Pancreas (tissue), 10 donors: ENCODE measurements around the gene SELENOO. TPM values are rescaled to one million over a fixed set of nuclear protein-coding genes. Genes with fewer than 3 reads are reported as not detected.
A peak's percentile ranks its signal among the peaks of the same experiment; 100 is the strongest.

Experiments used
- ATAC-seq, 4 donors: fragments of 200-7000 bp; cut with Tn5 transposase; one replicate each; pipeline versions ENCODE4 v1.8.0 to v1.9.1; 2020; ENCODE audit warnings: mild to moderate bottlenecking in 4 of 4, moderate library complexity in 4 of 4
- DNase-seq, 6 donors: peaks; one replicate each; pipeline ENCODE4 v3.0.0-alpha.2; 2020
- FAIRE-seq: peaks from 2 replicates; lab custom pipeline; 2012; peaks lifted over from hg19 to GRCh38; lab: Jason Lieb, UNC
- H3K27ac ChIP-seq, 4 donors: fragments of 200-600 bp; sonication (generic); 1 replicate in 3 of 4; 2 replicates in 1 of 4; pipeline versions ENCODE4 v1.5.0 to v1.8.0; 2020
- H3K27me3 ChIP-seq, 4 donors: fragments of 200-600 bp; one replicate each; pipeline ENCODE4 v1.8.0; 2021
- H3K36me3 ChIP-seq, 3 donors: fragments of 200-600 bp; sonication (generic) in 1 of 3; one replicate each; pipeline versions ENCODE4 v1.5.0 to v1.8.0; 2020 to 2021
- H3K4me1 ChIP-seq, 3 donors: fragments of 200-600 bp; one replicate each; pipeline ENCODE4 v1.8.0; 2021
- H3K4me3 ChIP-seq, 4 donors: fragments of 200-600 bp; sonication (generic) in 2 of 4; one replicate each; pipeline versions ENCODE4 v1.5.0 to v1.8.0; 2020 to 2021
- H3K9me3 ChIP-seq, 4 donors: fragments of 200-600 bp; one replicate each; pipeline ENCODE4 v1.8.0; 2021
- WGBS, 2 donors: extraction: QIAGEN DNeasy Blood & Tissue Kit; methylation state at CpG; one replicate each; pipeline ENCODE4 v1.1.7; 2013; 5-methylcytosine and 5-hydroxymethylcytosine counted together
- intact Hi-C, 3 donors: fragments of 100-400 bp; cut with DNase I; formaldehyde crosslinking; loops; one replicate each; pipeline versions ENCODE4 v1.11.1 to v1.14.2; 2022
- polyA plus RNA-seq, 2 donors: library from polyadenylated mRNA; stranded (reverse); fragments of 200-250 nt; gene quantifications; one replicate each; pipeline ENCODE4 v1.2.3, GENCODE V29; 2013
- total RNA-seq, 6 donors: library from RNA; stranded (reverse); fragmentation: NEBNext Ultra II Directional in 4 of 6; extraction: Animal tissue kit (Norgen Biotek cat#: 25700) in 4 of 6; gene quantifications; one replicate each; pipeline versions ENCODE4 v1.2.1 to v1.2.4, GENCODE V29; 2021 to 2023
- TF ChIP-seq, protein P1 (sequence below), 4 donors: fragments of 200-600 bp; sonication (generic) in 3 of 4; IDR thresholded peaks; one replicate each; pipeline versions ENCODE4 v1.5.0 to v1.8.0; 2021; ENCODE audit warnings: antibody characterized with exemption in 4 of 4
- donor health status: healthy with polysubstance abuse.
- donor health status: DM: no; HTN: no; CAD: no; lungs with moderate emphysema.
- donor health status: DM: no; HTN: no; CAD: no.
- donor health status: control.
- donor health status: control.
- donor health status: Bipolar disorder and iron deficiency.
- donor health status: DM: yes; HTN: yes; CAD: no.
- donor health status: DM: no; HTN: no; CAD: no.
- donor health status: DM: no; HTN: no; CAD: no.
- donor health status: DM: yes; HTN: yes; CAD: no.

The SELENOO gene
- total and polyA plus RNA-seq, 8 donors = 11.6 to 79.8 (median 14.3) TPM

DNA sequence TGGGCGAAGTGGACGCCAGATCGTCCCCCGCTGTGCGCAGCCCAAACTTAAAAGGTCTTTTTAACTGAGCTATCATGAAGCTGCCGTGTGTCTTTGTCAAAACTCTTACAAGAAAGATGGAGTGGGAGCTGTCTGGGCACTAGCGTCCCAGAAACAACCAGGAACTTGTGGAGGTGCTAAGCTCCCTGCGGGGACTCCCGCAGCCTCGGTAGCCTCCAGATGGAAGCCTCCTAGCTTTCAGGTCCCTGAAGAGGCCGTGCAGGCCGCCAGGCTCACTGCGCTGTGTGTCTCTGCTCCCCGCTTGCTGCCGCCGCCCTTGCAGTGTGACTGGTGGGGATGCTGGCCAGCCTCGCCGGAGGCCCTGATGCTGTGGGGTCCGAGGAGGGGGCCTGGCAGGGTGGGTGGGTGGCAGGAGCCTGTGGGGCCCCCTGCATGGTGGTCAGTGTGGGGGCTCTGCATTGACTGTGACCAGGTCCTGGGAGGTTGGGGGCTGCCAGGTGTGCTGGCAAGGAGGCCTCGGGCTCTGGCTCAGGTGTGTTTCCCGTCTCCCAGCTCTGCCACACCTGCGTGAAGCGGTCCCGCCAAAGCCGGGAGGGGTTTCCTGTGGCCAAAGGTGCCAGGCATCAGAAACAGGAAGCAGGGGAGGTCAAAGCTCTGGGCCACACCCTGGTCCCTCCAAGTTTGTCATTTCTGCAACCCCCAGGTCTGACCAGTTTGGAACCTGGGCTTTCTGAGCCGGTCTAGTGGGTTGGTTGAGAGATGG lies 13.9 kb upstream of the SELENOO start:
- Histone ChIP-seq H3K27me3 (no peaks in the 10 kb centered on the region), H3K36me3 (no peaks in the 10 kb centered on the region), H3K4me3 (peak overlapping the region; percentile 60 to 83 (median 72)), H3K9me3 (no peaks in the 10 kb centered on the region), H3K27ac (peak overlapping the region; percentile 37 to 71 (median 57)), H3K4me1 (peaks cover 35 to 42% (median 39%) of the 10 kb centered on the region in 3 donors)
- intact Hi-C loops = no loop called here
- ATAC-seq = no peak
- no peak for FAIRE-seq
- TF ChIP-seq, protein P1, sequence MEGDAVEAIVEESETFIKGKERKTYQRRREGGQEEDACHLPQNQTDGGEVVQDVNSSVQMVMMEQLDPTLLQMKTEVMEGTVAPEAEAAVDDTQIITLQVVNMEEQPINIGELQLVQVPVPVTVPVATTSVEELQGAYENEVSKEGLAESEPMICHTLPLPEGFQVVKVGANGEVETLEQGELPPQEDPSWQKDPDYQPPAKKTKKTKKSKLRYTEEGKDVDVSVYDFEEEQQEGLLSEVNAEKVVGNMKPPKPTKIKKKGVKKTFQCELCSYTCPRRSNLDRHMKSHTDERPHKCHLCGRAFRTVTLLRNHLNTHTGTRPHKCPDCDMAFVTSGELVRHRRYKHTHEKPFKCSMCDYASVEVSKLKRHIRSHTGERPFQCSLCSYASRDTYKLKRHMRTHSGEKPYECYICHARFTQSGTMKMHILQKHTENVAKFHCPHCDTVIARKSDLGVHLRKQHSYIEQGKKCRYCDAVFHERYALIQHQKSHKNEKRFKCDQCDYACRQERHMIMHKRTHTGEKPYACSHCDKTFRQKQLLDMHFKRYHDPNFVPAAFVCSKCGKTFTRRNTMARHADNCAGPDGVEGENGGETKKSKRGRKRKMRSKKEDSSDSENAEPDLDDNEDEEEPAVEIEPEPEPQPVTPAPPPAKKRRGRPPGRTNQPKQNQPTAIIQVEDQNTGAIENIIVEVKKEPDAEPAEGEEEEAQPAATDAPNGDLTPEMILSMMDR (IDR thresholded peaks at IDR 0.05) = no peak
- DNase-seq = peak; percentile 34 to 84 (median 53)
- 23 to 27% methylated on average over 24 to 26 of the region's 26 CpGs for WGBS, 2 donors

DNA sequence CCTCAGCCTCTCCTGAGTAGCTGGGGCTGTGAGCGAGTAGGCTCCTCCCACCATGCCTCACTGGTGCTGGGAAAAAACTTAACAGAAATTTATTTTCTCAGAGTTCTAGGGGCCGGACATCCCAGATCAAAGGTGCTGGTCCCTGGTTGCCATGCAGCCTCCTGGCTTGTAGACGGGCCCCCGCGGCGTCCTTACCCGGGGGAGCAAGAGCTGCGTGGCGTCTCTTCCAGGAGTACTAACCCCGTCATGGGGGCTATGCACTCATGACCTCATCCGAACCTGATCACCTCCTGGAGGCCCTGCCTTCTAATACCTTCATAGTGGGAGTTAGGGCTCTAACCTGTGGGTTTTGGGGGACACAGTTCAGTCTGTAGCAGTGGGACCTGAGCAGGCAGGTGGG lies 12.5 kb upstream of the SELENOO start:
- intact Hi-C loops = no loop called here
- H3K9me3 ChIP-seq = no peaks in the 10 kb centered on the region
- H3K27me3 ChIP-seq = no peaks in the 10 kb centered on the region
- no peaks in the 10 kb centered on the region for H3K36me3 ChIP-seq
- DNase-seq (peak in 3 of 6 donors; percentile 16 to 61 (median 36)), FAIRE-seq (no peak), ATAC-seq (no peak)
- TF ChIP-seq, protein P1 (IDR thresholded peaks at IDR 0.05) = no peak
- peaks cover 28 to 39% (median 30%) of the 10 kb centered on the region in 3 donors for H3K4me1 ChIP-seq
- WGBS, 2 donors = 93 to 97% methylated on average over 11 of the region's 11 CpGs
- no peak overlapping the region for H3K27ac ChIP-seq
- H3K4me3 ChIP-seq = no peak overlapping the region

DNA sequence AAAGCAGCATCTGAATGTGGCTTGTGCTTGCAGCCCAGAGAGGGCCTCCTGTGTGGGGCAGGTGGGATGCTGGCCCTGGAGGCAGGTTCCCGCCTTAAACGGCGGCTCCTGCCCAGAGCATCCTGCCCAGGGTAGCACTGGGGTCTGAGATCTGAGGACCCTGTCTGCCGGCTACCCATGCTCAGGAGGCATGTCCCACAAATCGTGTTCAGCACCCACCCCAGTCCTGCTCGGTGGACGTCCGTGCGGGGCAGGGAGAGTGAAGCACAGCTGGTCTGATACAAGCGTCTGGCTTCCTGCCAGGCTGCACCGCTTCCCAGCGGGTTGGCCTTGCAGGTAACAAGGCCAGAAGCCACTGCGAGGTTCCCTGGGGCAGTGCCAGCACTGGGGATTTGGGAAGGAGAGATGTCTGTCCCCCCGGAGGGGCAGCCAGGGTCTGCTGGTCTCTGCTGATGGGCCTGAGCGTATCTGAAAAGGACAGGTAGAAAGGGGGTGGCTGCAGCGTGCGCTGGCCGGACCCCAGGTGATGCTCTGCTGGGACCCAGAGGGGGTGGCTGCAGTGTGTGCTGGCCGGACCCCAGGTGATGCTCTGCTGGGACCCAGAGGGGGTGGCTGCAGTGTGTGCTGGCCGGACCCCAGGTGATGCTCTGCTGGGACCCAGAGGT lies 11.5 kb upstream of the SELENOO start:
- peak in 1 of 4 donors; percentile 16 for ATAC-seq
- H3K9me3 ChIP-seq = no peaks in the 10 kb centered on the region
- H3K27me3 ChIP-seq = no peaks in the 10 kb centered on the region
- TF ChIP-seq, protein P1 (IDR thresholded peaks at IDR 0.05) = no peak
- no peak for FAIRE-seq
- H3K4me1 ChIP-seq = peaks cover 25 to 30% (median 26%) of the 10 kb centered on the region in 3 donors
- no peak overlapping the region for H3K4me3 ChIP-seq
- H3K27ac ChIP-seq = peak overlapping the region; percentile 80 to 82 (median 80)
- peak; percentile 74 to 96 (median 84) for DNase-seq
- peaks cover 0 to 4% (median 0%) of the 10 kb centered on the region in 3 donors for H3K36me3 ChIP-seq
- 46 to 51% methylated on average over 20 of the region's 20 CpGs for WGBS, 2 donors
- intact Hi-C loops = no loop called here

DNA sequence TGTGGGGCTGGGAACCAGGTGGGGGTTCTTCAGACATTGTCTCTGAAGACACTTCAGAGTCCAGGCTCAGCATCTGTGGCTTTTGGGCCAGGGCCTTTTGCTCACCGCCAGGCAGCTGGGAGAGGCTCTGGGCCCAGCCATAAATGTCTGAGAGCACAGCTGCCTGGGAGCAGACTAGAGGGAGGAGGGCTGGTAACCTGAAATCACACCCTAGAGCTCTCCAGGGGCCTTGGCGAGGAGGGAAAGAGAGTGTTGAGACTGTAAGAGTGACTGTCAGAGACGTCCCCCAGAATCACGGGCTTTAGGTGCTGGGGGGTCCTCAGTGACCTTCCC lies 11.0 kb upstream of the SELENOO start:
- no peak for FAIRE-seq
- intact Hi-C loops = no loop called here
- peak overlapping the region; percentile 80 to 82 (median 80) for H3K27ac ChIP-seq
- H3K9me3 ChIP-seq = no peaks in the 10 kb centered on the region
- DNase-seq = peak in 2 of 6 donors; percentile 50 to 74
- TF ChIP-seq, protein P1 (IDR thresholded peaks at IDR 0.05) = no peak
- 16 to 17% methylated on average over 4 of the region's 4 CpGs for WGBS, 2 donors
- ATAC-seq = peak in 3 of 4 donors; percentile 1 to 8 (median 2)
- H3K36me3 ChIP-seq = peaks cover 0 to 7% (median 0%) of the 10 kb centered on the region in 3 donors
- no peaks in the 10 kb centered on the region for H3K27me3 ChIP-seq
- peak overlapping the region in 2 of 4 donors; percentile 48 for H3K4me3 ChIP-seq
- peaks cover 25 to 30% (median 26%) of the 10 kb centered on the region in 3 donors for H3K4me1 ChIP-seq
